Spinal cord (tissue), 10 donors: ENCODE results near the gene RRP7A. TPM values are rescaled to one million over a fixed set of nuclear protein-coding genes. Genes with fewer than 3 reads are reported as not detected.
"Not testable (repeated sequence)": the region's sequence is repeated elsewhere in the genome, so short reads cannot be mapped to it uniquely, and the experiment has no call there.

ENCODE experiments used
- DNase-seq, 6 donors: peaks; one replicate each; pipeline versions ENCODE4 v3.0.0 to v3.0.0-alpha.2; 2013 to 2015; ENCODE audit warnings: low spot score in 6 of 6, low read depth in 4 of 6
- H3K27ac ChIP-seq: one replicate; pipeline ENCODE4 v1.5.1; 2013; ENCODE audit warnings: low read depth, low read length, control low read depth
- H3K27me3 ChIP-seq: one replicate; pipeline ENCODE4 v1.6.1; 2013; ENCODE audit warnings: low read length; ENCODE audit not compliant: control insufficient read depth, insufficient read depth
- H3K36me3 ChIP-seq: one replicate; pipeline ENCODE4 v1.6.1; 2013; ENCODE audit warnings: low read length; ENCODE audit not compliant: control insufficient read depth, insufficient read depth
- H3K4me1 ChIP-seq: one replicate; pipeline ENCODE4 v1.6.1; 2013; ENCODE audit warnings: low read length; ENCODE audit not compliant: control insufficient read depth, insufficient read depth
- H3K4me3 ChIP-seq: one replicate; pipeline ENCODE4 v1.5.1; 2013; ENCODE audit warnings: low read depth, low read length, control low read depth
- H3K9me3 ChIP-seq: one replicate; pipeline ENCODE4 v1.6.1; 2013; ENCODE audit warnings: low read length; ENCODE audit not compliant: control insufficient read depth, insufficient read depth
- WGBS: methylation state at CpG from one replicate; pipeline ENCODE4 v1.1.5; 2013; ENCODE audit warnings: missing lambda C conversion rate; ENCODE audit not compliant: insufficient coverage; 5-methylcytosine and 5-hydroxymethylcytosine counted together
- long read RNA-seq, 4 donors: transcript quantifications; one replicate each; lab custom pipeline, GENCODE V29; 2026
- polyA plus RNA-seq, 2 donors: library from polyadenylated mRNA; unstranded; fragments of 120-200 nt; gene quantifications; one replicate each; pipeline ENCODE4 v1.2.1, GENCODE V29; 2013; ENCODE audit not compliant: insufficient read length in 2 of 2
- total RNA-seq, 2 donors: library from RNA; depleted of rRNA in 1 of 2; stranded (reverse); fragments of 120-200 nt in 1 of 2; fragments of >200 nt in 1 of 2; gene quantifications; one replicate each; pipeline versions ENCODE4 v1.2.3 to v1.2.4, GENCODE V29; 2013 to 2014
- donor health status: healthy.

The RRP7A gene, protein sequence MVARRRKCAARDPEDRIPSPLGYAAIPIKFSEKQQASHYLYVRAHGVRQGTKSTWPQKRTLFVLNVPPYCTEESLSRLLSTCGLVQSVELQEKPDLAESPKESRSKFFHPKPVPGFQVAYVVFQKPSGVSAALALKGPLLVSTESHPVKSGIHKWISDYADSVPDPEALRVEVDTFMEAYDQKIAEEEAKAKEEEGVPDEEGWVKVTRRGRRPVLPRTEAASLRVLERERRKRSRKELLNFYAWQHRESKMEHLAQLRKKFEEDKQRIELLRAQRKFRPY
- 10 to 100 TPM; 15.7 to 46.4 TPM for total RNA-seq
- polyA plus RNA-seq = 10 to 100 TPM; 27.8 to 37.5 TPM
- long read RNA-seq, donor 1, transcript RRP7A-201 (7 exons, 3,801 nt) = major isoform, 29 of 34 reads
- long read RNA-seq, donor 1, partial matches to known transcripts = 5 of 34 reads
- long read RNA-seq, donor 1, other reads (novel, unspliced or antisense) = 0 of 34 reads
- long read RNA-seq, donor 2, transcript RRP7A-201 (7 exons, 3,801 nt) = major isoform, 10 of 10 reads
- long read RNA-seq, donor 2, partial matches to known transcripts = 0 of 10 reads
- long read RNA-seq, donor 2, other reads (novel, unspliced or antisense) = 0 of 10 reads
- long read RNA-seq, donor 3, transcript RRP7A-201 (7 exons, 3,801 nt) = major isoform, 14 of 14 reads
- long read RNA-seq, donor 3, partial matches to known transcripts = 0 of 14 reads
- long read RNA-seq, donor 3, other reads (novel, unspliced or antisense) = 0 of 14 reads
- long read RNA-seq, donor 4, transcript RRP7A-201 (7 exons, 3,801 nt) = major isoform, 35 of 54 reads
- long read RNA-seq, donor 4, partial matches to known transcripts = 10 of 54 reads
- long read RNA-seq, donor 4, other reads (novel, unspliced or antisense) = 9 of 54 reads

DNA sequence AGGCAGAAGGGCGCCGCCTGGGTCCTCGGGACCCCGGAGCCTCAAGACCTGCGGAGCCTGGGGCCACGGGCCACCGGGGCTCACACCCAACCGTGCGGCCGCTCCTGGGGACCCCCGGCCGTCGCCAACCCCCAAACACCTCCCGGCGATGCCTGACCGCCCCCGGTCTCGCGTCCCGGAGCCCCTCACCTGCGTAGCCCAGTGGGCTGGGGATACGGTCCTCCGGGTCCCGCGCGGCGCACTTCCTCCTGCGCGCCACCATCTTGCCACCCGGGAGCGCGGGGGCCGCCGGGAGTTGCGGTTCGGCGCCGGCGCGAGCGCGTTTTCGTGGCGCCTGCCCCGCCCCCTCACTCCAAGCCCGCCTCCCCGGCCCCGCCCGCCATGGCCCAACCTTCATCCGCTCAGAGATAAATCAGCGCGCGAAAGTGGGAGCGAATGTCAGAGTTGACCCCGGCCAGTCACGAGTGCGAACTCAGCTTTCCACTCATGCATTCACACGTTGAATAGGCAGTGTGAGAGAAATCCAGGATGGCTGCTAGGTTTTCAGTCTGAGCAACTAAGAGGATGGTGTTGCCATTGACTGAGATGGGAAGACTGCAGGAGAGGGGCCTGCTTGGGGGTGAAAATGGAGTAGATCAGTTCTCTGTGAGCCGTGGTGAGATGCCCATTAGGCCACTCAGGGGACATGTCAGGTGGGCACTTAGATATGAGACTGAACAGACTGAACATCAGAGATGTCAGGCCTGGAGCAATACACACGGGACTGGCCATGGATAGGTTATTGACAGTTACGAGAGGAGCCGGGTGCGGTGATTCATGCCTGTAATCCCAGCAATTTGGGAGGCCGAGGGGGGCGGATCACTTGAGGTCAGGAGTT, at the start of gene RRP7A:
TSS of gene RRP7A (minus strand) at position 272 of the 877 bp plus-strand sequence. CDS start at position 262, 10 bp downstream.
- Histone ChIP-seq H3K4me3 (peak within 1 kb of the TSS; percentile 50), H3K27ac (no peak within 1 kb of the TSS), H3K36me3 (peaks cover 20% of the 10 kb centered on the region), H3K27me3 (no peaks in the 10 kb centered on the region), H3K9me3 (no peaks in the 10 kb centered on the region), H3K4me1 (peaks cover 6% of the 10 kb centered on the region)
- DNase-seq = peak; percentile 49 to 95 (median 68)
- WGBS = 7% methylated on average over 63 of the region's 65 CpGs

DNA sequence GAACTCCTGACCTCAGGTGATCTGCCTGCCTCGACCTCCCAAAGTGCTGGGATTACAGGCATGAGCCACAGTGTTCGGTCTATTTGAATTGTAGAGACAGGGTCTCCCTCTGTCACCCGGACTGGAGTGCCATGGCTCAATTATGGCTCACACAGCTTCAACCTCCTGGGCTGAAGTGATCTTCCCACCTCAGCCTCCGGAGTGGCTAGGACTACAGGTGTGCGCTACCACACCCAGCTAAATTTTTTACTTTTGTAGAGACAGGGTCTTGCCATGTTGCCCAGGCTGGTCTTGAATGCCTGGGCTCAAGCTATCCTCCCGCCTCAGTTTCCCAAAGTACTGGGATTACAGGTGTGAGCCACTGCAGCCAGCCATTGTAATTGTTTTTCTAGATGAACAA, 48.4 kb upstream of the RRP7A start:
- not testable (repeated sequence) for H3K27ac ChIP-seq, DNase-seq, H3K27me3 ChIP-seq, H3K9me3 ChIP-seq, H3K4me1 ChIP-seq, H3K4me3 ChIP-seq
- peaks cover 46% of the 10 kb centered on the region for H3K36me3 ChIP-seq
- 83% methylated on average over 2 of the region's 6 CpGs for WGBS

DNA sequence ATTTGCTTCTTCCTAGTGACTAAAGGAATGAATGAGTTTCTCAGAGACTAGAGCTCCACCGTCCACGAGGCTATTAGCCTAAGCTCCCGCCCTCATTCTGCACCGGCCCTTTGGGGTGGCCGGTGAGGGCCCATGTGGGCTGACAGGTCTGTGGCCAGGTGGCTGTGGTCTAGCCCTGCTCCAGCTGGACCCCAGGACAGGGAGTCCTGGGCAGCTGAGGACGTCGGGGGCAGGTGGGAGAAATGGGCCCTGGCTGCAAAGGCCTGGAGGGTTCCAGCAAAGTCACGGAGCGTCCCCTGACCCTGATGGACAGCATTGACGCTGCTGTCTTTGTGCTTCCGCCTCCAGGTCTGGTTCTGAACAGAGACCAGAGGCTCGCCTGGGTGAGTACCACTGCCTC, 46.4 kb upstream of the RRP7A start:
- Histone ChIP-seq H3K9me3 (no peaks in the 10 kb centered on the region), H3K27me3 (no peaks in the 10 kb centered on the region), H3K4me3 (no peak overlapping the region), H3K4me1 (peaks cover 4% of the 10 kb centered on the region), H3K27ac (no peak overlapping the region), H3K36me3 (peaks cover 42% of the 10 kb centered on the region)
- WGBS = 93% methylated on average over 12 of the region's 12 CpGs
- DNase-seq = no peak

DNA sequence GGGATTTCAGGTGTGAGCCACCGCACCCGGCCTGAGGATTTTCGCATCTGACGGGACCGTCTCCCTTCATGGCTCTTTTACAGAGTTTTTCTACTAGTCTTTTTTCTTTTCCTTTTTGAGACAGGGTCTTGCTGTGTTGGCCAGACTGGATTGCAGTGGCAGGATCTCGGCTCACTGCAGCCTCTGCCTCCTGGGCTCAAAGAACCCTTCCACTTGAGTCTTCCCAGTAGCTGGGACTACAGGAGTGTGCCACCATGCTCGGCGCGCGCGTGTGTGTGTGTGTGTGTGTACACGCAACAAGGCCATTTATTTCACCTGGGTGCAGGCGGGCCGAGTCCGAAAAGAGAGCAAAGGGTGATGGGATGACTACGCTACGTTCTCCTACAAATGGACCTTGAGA, 45.1 kb upstream of the RRP7A start:
- Histone ChIP-seq H3K9me3 (no peaks in the 10 kb centered on the region), H3K27ac (no peak overlapping the region), H3K27me3 (no peaks in the 10 kb centered on the region), H3K4me1 (peaks cover 4% of the 10 kb centered on the region), H3K36me3 (peaks cover 37% of the 10 kb centered on the region), H3K4me3 (no peak overlapping the region)
- no peak for DNase-seq
- 96% methylated on average over 11 of the region's 17 CpGs for WGBS

DNA sequence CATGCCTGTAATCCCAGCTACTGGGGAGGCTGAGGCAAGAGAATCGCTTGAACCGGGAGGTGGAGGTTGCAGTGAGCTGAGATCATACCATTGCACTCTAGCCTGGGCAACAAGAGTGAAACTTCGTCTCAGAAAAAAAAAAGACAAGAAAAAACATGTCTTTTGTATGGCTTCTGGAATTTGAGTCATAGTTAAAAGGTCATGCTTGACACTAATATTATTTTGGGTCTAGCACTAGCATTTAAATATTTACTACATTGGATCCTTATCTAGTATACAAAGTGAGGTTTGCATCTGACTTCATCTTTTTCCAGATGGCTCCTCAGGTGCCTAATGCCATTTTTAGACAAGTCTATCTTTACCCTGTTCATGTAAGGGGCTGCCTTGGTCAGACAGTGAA, 44.3 kb upstream of the RRP7A start:
- not testable (repeated sequence) for H3K27me3 ChIP-seq, H3K9me3 ChIP-seq, H3K4me3 ChIP-seq, H3K4me1 ChIP-seq, H3K27ac ChIP-seq, DNase-seq
- peaks cover 31% of the 10 kb centered on the region for H3K36me3 ChIP-seq
- 90% methylated on average over 3 of the region's 3 CpGs for WGBS

DNA sequence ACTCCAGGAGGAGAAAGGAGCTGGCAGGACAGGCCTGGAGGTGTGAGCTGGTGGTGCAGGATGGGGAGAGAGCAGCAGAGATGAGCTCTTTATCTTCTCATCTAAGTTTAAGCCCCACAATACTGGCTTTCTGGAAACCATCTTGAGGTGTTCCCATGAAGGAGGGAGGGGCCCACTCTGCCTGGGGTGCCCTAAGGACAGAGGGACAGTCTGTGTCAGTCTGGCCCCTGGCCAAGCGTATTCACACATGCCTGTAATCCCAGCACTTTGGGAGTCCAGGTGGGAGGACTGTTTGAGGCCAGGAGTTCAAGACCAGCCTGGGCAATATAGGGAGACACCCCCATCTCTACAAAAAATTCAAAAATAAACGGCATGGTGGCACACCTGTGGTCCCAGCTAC, 43.1 kb upstream of the RRP7A start:
- no peak for DNase-seq
- H3K27ac ChIP-seq = no peak overlapping the region
- no peaks in the 10 kb centered on the region for H3K9me3 ChIP-seq
- H3K4me1 ChIP-seq = peaks cover 4% of the 10 kb centered on the region
- H3K36me3 ChIP-seq = peaks cover 31% of the 10 kb centered on the region
- no peaks in the 10 kb centered on the region for H3K27me3 ChIP-seq
- no peak overlapping the region for H3K4me3 ChIP-seq
- WGBS = no CpG with 5 or more reads among the region's 2 CpGs

DNA sequence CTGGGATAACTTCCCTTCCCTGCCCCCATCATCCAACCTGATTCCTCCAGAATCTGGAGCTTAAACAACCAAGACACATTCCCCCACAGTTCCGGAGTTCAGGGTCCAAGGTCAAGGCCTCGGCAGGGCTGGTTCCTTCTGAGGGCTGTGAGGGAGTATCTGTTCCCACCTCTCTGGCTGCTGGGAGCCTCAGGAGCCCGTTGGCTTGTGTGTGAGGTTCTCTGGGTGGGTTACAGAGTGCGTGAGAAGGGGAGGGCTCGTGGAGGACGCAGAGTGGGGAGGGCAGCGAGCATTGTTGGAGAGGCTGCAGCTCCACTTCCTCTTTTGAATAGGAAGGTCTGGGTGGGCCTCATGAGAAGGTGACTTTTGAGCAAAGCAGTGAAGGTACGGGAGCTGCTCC, 42.7 kb upstream of the RRP7A start:
- 59% methylated on average over 6 of the region's 8 CpGs for WGBS
- H3K27ac ChIP-seq = no peak overlapping the region
- H3K36me3 ChIP-seq = peaks cover 31% of the 10 kb centered on the region
- H3K9me3 ChIP-seq = no peaks in the 10 kb centered on the region
- peaks cover 4% of the 10 kb centered on the region for H3K4me1 ChIP-seq
- H3K4me3 ChIP-seq = no peak overlapping the region
- H3K27me3 ChIP-seq = no peaks in the 10 kb centered on the region
- DNase-seq = no peak

DNA sequence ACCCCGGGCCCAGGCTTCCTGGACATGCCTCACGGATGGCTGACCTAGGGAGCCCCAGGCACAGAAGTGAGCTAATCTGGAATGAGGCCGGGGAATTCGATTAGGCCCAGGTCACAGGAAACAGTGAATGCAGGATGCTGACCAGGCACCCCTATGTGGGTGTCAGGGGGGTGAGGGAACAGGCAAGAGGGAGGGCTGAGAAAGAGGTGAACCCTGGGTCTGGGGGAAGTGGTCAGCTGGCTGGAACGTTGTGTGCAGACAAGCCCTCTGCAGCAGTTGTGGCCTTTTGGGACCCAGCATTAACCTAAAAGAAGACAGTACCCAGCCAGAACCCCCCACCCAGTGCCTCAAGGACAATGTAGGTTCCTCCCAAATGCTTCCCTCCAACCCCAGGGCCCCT, 42.3 kb upstream of the RRP7A start:
- Histone ChIP-seq H3K4me3 (no peak overlapping the region), H3K36me3 (peaks cover 31% of the 10 kb centered on the region), H3K27ac (no peak overlapping the region), H3K4me1 (peaks cover 4% of the 10 kb centered on the region), H3K9me3 (no peaks in the 10 kb centered on the region), H3K27me3 (no peaks in the 10 kb centered on the region)
- WGBS = 78% methylated on average over 5 of the region's 5 CpGs
- no peak for DNase-seq

DNA sequence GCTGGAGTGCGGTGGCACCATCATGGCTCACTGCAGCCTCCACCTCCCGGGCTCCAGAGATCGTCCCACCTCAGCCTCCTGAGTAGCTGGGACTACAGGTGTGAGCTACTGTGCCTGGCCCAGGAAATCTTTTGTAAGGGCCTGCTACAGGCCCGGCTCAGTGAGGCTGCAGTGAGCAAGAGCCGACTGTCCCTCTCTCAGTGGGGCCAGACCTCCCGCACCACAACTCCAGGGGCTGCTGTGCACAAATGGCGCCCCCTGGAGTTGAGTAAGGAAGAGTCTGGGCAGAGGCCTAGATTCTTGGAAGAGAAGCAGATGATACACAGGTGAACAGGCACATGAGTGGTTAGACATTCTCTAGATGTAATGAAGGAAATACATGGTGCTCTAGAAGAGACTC, 41.2 kb upstream of the RRP7A start:
- Histone ChIP-seq H3K9me3 (no peaks in the 10 kb centered on the region), H3K4me3 (no peak overlapping the region), H3K27me3 (no peaks in the 10 kb centered on the region), H3K27ac (no peak overlapping the region), H3K4me1 (peaks cover 4% of the 10 kb centered on the region), H3K36me3 (peaks cover 26% of the 10 kb centered on the region)
- DNase-seq = peak in 2 of 6 donors; percentile 20 to 26
- 68% methylated on average over 6 of the region's 7 CpGs for WGBS
